IPS DF 6.9 (cell line): ENCODE results near the gene TSPAN9.

Experiments used
- DNase-seq: peaks from one replicate; pipeline ENCODE4 v3.0.0-alpha.2; 2013; ENCODE audit warnings: low read depth, low spot score
- H3K27ac ChIP-seq: one replicate; pipeline ENCODE4 v1.5.1; 2013; ENCODE audit warnings: low read length, control low read depth
- H3K27me3 ChIP-seq: 2 replicates; pipeline ENCODE4 v1.6.1; 2013; ENCODE audit warnings: mild to moderate bottlenecking, low read length; ENCODE audit not compliant: control insufficient read depth, insufficient read depth
- H3K36me3 ChIP-seq: 2 replicates; pipeline ENCODE4 v1.6.1; 2013; ENCODE audit warnings: low read length; ENCODE audit not compliant: control insufficient read depth, insufficient read depth
- H3K4me1 ChIP-seq: 2 replicates; pipeline ENCODE4 v1.6.1; 2013; ENCODE audit warnings: low read length; ENCODE audit not compliant: control insufficient read depth, insufficient read depth
- H3K4me3 ChIP-seq: 2 replicates; pipeline ENCODE4 v1.5.1; 2013; ENCODE audit warnings: mild to moderate bottlenecking, low read length
- H3K9me3 ChIP-seq: 2 replicates; pipeline ENCODE4 v1.6.1; 2013; ENCODE audit warnings: low read length, inconsistent platforms; ENCODE audit not compliant: control insufficient read depth, insufficient read depth
- WGBS: extraction: QIAGEN DNeasy Blood & Tissue Kit; methylation state at CpG from one replicate; pipeline ENCODE4 v1.1.7; 2013; ENCODE audit warnings: mixed read lengths, missing lambda C conversion rate; ENCODE audit not compliant: insufficient read length, insufficient coverage; 5-methylcytosine and 5-hydroxymethylcytosine counted together

Gene TSPAN9

DNA sequence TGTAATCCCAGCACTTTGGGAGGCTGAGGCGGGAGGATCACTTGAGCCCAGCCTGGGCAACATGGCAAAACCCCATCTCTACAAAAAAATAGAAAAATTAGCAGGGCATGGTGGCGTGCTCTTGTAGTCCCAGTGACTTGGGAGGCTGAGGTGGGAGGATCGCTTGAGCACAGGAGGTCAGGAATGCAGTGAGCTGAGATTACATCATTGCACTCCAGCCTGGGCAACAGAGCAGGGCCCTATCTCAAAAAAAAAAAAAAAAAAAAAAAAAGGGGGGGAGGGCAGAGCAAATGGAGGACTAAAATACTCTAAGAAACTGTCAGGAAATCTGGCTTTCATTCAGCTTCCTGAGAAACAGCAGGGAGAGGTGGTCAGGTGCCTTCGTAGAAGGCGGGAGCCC, 31.7 kb upstream of the TSPAN9 start:
- no peak overlapping the region for H3K4me3 ChIP-seq
- H3K36me3 ChIP-seq = peaks cover 24% of the 10 kb centered on the region
- no peaks in the 10 kb centered on the region for H3K27me3 ChIP-seq
- H3K9me3 ChIP-seq = no peaks in the 10 kb centered on the region
- DNase-seq = no peak
- peaks cover 5% of the 10 kb centered on the region; the same call in 1 of the 2 replicates for H3K4me1 ChIP-seq
- WGBS = no CpG with 5 or more reads among the region's 5 CpGs
- H3K27ac ChIP-seq = no peak overlapping the region

DNA sequence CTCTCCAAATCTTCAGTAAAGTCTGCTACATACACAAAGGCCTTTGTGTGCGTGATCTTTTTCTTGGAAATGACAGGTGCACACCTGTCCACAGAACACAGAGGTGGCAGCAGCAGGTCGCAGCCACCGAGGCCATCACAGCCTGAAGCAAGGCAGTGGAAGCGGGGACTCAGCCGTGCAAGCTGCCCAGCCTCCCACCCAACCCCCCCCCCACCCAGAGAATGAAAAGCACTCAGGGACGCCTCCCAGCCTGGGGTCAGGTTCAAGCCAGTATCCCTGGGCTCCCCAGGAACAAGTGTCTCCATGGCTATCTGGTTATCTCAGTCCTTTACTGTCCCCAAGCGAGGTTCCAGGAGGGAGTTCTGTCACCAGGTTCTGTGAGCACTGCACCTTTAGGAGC, 31.2 kb upstream of the TSPAN9 start:
- no CpG with 5 or more reads among the region's 7 CpGs for WGBS

DNA sequence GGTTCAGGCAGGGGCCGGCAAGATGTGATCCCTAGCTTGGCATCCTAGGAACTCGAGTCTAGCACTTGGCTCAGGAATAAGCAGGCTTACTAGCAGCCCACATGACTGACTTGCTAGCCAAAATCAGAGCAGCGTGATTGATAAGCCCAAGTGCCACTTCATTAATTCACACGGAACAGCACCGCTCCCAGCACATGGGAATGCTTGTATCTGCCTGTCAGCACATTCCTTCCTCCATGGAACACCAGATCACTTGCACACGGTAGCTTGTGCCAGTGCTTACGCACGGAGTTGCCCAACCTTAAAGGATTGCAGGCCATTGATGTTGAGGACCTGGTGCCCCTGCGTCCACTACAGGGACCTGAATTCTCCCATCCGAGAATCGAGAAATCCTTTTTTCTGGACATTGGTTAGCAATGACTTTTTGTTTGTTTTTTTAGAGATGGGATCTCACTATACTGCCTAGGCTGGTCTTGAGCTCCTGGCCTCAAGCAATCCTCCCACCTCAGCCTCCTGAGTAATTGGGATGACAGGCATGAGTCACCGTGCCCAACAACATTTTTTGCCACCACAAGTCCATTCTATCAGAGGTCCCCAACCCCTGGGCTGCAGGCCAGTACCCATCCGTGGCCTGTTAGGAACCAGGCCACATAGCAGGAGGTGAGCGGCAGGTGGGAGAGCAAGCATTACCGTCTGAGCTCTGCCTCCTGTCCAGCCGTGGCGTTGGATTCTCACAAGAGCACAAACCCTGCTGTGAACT, 30.6 kb upstream of the TSPAN9 start:
- Histone ChIP-seq H3K36me3 (peaks cover 16% of the 10 kb centered on the region), H3K4me3 (no peak overlapping the region), H3K27ac (no peak overlapping the region), H3K27me3 (no peaks in the 10 kb centered on the region), H3K9me3 (no peaks in the 10 kb centered on the region), H3K4me1 (peaks cover 5% of the 10 kb centered on the region; the same call in 1 of the 2 replicates)
- WGBS = no CpG with 5 or more reads among the region's 17 CpGs
- no peak for DNase-seq

More for the DNA sequence above, 31.2 kb upstream of the TSPAN9 start:
- no peak for DNase-seq
- Histone ChIP-seq H3K4me1 (peaks cover 5% of the 10 kb centered on the region; the same call in 1 of the 2 replicates), H3K4me3 (no peak overlapping the region), H3K9me3 (no peaks in the 10 kb centered on the region), H3K27ac (no peak overlapping the region), H3K36me3 (peaks cover 19% of the 10 kb centered on the region), H3K27me3 (no peaks in the 10 kb centered on the region)

DNA sequence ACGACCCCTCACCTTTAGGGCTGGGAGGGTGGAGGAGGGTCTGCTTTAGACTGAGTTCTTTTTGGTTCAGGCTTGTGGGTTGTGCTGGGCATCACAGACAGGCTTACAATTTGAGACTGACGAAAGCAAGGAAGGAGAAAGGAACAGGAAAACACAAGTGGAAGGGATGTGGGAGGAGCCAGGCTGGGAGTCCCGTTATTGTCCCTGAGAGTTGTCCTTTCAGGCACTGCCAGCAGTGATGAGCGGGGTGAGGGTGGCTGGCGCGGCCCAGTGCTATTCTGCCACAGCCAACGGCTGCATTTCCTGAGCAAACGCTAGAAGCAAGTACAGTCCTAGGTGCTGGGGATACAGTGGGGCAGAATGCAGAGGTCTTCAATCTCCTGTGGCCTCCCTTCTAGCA, 29.2 kb upstream of the TSPAN9 start:
- no peak for DNase-seq
- H3K9me3 ChIP-seq = no peaks in the 10 kb centered on the region
- no peaks in the 10 kb centered on the region for H3K27me3 ChIP-seq
- no peak overlapping the region for H3K4me3 ChIP-seq
- H3K27ac ChIP-seq = no peak overlapping the region
- WGBS = no CpG with 5 or more reads among the region's 8 CpGs
- peaks cover 3% of the 10 kb centered on the region for H3K36me3 ChIP-seq
- peaks cover 5% of the 10 kb centered on the region; the same call in 1 of the 2 replicates for H3K4me1 ChIP-seq

DNA sequence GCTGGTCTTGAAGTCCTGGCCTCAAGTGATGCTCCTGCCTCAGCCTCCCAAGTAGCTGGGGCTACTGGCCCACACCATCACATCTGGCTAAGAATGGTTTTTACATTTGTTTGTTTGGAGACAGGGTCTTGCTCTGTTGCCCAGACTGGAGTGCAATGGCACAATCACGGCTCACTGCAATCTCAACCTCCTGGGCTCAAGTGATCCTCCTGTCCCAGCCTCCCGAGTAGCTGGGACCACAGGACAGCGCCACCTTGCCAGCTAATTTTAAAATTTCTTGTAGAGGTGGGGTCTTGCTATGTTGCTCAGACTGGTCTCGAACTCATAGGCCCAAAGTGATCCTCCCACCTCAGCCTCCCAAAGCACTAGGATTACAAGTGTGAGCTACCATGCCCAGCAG, 28.6 kb upstream of the TSPAN9 start:
- no peak for DNase-seq
- WGBS = no CpG with 5 or more reads among the region's 4 CpGs
- Histone ChIP-seq H3K36me3 (peaks cover 3% of the 10 kb centered on the region; the same call in 1 of the 2 replicates), H3K27ac (no peak overlapping the region), H3K9me3 (no peaks in the 10 kb centered on the region), H3K27me3 (no peaks in the 10 kb centered on the region), H3K4me1 (peaks cover 5% of the 10 kb centered on the region; the same call in 1 of the 2 replicates), H3K4me3 (no peak overlapping the region)

DNA sequence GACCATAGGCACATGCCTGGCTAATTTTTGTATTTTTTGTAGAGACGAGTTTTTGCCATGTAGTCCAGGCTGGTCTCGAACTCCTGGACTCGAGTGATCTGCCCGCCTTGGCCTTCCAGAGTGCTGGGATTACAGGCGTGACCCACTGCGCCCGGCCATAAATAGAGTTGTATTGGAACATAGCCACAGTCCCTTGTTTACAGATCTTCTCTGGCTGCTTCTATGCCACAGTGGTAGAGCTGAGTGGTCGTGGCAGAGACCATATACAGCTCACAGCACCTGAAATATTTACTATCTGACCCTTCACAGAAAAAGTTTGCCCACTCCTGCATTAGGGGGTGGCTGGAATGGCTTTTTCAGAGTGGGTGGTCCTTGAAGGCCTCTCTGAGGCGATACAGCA, 28.0 kb upstream of the TSPAN9 start:
- Histone ChIP-seq H3K27me3 (no peaks in the 10 kb centered on the region), H3K4me3 (no peak overlapping the region), H3K9me3 (no peaks in the 10 kb centered on the region), H3K4me1 (peaks cover 5% of the 10 kb centered on the region; the same call in 1 of the 2 replicates), H3K36me3 (no peaks in the 10 kb centered on the region; the same call in 1 of the 2 replicates), H3K27ac (no peak overlapping the region)
- WGBS = no CpG with 5 or more reads among the region's 9 CpGs
- DNase-seq = no peak

DNA sequence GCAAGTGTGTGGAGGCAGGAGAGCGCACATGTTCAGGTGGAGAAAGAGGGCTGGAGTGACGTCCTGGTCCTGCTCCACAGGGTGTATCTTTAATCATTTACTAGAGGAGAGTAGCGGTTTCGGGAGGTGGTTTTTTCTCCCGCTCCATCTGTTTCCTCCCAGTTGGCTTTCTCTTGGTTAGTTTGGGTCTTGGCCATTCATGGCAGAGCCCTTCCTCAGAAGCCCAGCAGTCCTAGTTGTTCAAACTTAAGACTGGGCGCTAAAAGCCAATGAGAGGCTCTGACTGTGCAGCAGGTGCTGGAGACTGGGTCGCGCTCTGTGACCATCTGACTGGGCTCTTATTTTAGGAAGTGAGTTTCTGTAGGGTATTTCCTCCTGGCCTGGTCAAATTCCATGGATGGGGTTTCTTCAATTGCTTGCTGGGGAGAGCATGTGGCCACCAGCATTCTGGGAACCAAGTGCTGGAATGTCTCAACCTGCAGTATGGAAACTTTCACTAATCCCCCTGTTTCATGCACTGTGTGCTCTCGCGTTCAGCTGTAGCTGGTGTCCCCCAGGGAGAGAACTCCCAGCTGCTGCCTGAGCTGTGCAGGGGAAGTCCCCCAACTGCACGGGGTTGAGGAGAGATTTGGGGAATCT, 27.4 kb upstream of the TSPAN9 start:
- WGBS = no CpG with 5 or more reads among the region's 11 CpGs
- no peaks in the 10 kb centered on the region for H3K9me3 ChIP-seq
- no peaks in the 10 kb centered on the region for H3K36me3 ChIP-seq
- H3K27me3 ChIP-seq = no peaks in the 10 kb centered on the region
- peaks cover 5% of the 10 kb centered on the region; the same call in 1 of the 2 replicates for H3K4me1 ChIP-seq
- H3K27ac ChIP-seq = no peak overlapping the region
- H3K4me3 ChIP-seq = no peak overlapping the region
- DNase-seq = no peak

DNA sequence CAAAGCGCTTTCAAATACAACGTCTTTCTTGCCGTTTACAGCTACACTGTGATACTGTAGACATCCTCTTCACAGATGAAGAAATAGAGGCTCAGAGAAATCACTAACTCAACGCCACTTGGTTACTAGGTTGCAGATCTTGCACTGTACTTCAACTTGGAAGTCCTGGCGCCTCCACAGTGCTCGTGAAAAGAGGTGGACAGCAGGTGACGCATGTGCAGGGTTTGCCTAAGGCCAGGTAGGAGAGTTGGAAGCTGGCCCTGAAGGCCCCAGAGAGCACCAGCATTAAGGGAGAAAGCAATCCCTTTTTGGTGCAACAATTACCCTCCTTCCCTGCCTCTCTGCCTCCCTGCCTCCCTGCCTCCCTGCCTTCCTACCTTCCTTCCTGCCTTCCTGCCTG, 22.8 kb upstream of the TSPAN9 start:
- Histone ChIP-seq H3K9me3 (no peaks in the 10 kb centered on the region), H3K27ac (no peak overlapping the region), H3K4me3 (no peak overlapping the region), H3K27me3 (no peaks in the 10 kb centered on the region), H3K4me1 (peaks cover 6% of the 10 kb centered on the region), H3K36me3 (no peaks in the 10 kb centered on the region)
- WGBS = no CpG with 5 or more reads among the region's 7 CpGs
- no peak for DNase-seq

DNA sequence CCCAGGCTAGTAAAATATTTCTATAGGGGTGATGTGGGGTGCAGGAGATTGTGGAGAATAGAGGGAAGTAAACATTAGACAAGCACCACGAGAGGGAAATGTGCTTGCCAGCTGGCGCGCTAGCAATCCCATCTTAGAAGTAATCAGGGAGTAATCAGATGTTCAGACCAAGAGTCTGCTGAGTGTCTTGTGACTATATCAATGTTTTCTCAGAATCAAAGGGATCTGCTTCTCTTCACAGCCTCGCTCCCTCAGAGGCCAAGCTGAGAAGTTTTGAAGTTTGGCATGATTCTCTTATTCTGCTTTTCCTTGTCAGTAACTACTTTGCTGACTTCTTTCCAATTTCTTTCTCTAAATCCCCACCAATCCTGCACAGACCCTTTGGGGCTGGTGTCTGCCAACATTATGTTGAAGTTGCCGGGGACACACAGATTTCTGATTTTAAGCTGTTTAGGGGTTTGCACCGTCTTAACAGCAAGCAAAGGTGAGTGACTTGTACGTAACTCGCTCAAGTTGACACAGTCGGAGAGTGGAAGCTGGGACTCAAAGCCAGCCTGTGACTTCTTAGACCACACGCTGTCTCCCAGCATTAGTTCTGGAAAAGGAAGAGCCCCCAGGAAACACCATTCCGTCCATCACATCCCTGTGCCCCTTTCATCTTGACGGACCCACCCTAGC, 22.0 kb upstream of the TSPAN9 start:
- Histone ChIP-seq H3K36me3 (no peaks in the 10 kb centered on the region), H3K9me3 (no peaks in the 10 kb centered on the region), H3K4me3 (no peak overlapping the region), H3K27ac (no peak overlapping the region), H3K4me1 (peaks cover 6% of the 10 kb centered on the region), H3K27me3 (no peaks in the 10 kb centered on the region)
- WGBS = no CpG with 5 or more reads among the region's 12 CpGs
- no peak for DNase-seq

DNA sequence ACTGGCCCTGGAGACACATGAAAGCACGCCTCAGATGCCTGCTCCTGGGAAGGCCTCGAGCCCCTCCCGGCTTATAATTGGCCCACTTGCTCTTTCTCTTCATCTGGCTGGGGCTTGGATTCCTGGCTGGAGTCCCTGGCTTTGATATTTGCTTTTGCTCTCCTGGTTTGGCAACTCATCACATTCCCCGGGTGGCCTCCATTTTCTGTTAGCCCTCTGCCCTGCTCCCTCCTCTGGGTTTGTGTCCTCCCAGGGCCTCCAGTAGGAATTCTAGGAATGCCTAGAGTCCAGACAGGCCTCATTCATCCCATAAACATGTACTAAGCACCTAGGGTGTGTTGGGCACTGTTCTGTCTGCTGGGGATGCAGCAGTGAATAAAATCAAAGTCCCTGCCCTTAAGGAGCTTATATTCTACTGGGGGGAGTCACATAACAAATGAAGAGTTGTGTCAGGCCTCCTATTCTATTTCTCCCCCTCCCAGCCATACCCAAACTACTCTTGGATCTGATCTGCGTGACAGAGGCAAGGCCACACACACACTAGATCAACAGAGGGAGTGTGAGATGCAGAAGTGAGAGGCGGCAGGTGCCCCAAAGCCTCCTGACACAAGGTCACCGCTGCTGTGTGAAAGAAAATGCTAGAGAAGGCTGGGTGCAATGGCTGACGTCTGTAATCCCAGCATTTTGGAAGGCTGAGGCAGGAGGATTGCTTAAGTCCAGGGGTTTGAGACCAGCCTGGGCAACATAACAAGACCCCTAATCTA, 21.3 kb upstream of the TSPAN9 start:
- no peak overlapping the region for H3K27ac ChIP-seq
- no peak overlapping the region for H3K4me3 ChIP-seq
- peaks cover 6% of the 10 kb centered on the region for H3K4me1 ChIP-seq
- no peak for DNase-seq
- no peaks in the 10 kb centered on the region for H3K27me3 ChIP-seq
- H3K36me3 ChIP-seq = no peaks in the 10 kb centered on the region
- H3K9me3 ChIP-seq = no peaks in the 10 kb centered on the region
- WGBS = no CpG with 5 or more reads among the region's 8 CpGs
